Ectodermal cell (in vitro differentiated cells): ENCODE results near the gene KIF16B.

Source experiments
- H3K27ac ChIP-seq: 2 replicates; pipeline ENCODE4 v1.7.0; 2013; ENCODE audit warnings: mild to moderate bottlenecking, low read depth, low read length; ENCODE audit not compliant: insufficient read depth, poor library complexity, severe bottlenecking
- H3K27me3 ChIP-seq: 2 replicates; pipeline ENCODE4 v1.7.0; 2013; ENCODE audit warnings: mild to moderate bottlenecking, low read length; ENCODE audit not compliant: insufficient read depth, control insufficient read depth, poor library complexity, severe bottlenecking
- H3K36me3 ChIP-seq: one replicate; pipeline ENCODE4 v1.7.0; 2013; ENCODE audit warnings: low read length; ENCODE audit not compliant: control insufficient read depth, insufficient read depth
- H3K4me1 ChIP-seq: one replicate; pipeline ENCODE4 v1.7.0; 2013; ENCODE audit warnings: low read length; ENCODE audit not compliant: control insufficient read depth, insufficient read depth
- H3K4me3 ChIP-seq: 2 replicates; pipeline ENCODE4 v1.7.0; 2013; ENCODE audit warnings: low read depth, low read length, control low read depth; ENCODE audit not compliant: insufficient read depth
- H3K9me3 ChIP-seq: 2 replicates; pipeline ENCODE4 v1.7.0; 2013; ENCODE audit warnings: mild to moderate bottlenecking, low read length, moderate library complexity; ENCODE audit not compliant: control insufficient read depth
- WGBS, 2 experiments: methylation state at CpG; one replicate each; pipeline ENCODE4 v1.1.7; 2013; ENCODE audit warnings: missing lambda C conversion rate in 2 of 2; 5-methylcytosine and 5-hydroxymethylcytosine counted together

The KIF16B gene

GRCh38 chr20:16397086-16397485, 176.2 kb downstream of the KIF16B start:
- Histone ChIP-seq H3K9me3 (no peaks in the 10 kb centered on the region), H3K27ac (no peak overlapping the region), H3K36me3 (no peaks in the 10 kb centered on the region), H3K4me1 (no peaks in the 10 kb centered on the region), H3K27me3 (no peaks in the 10 kb centered on the region), H3K4me3 (no peak overlapping the region)
- 95% methylated on average over 4 of the region's 4 CpGs for WGBS, 2 experiments

GRCh38 chr20:16395366-16395765, 177.9 kb downstream of the KIF16B start:
- Histone ChIP-seq H3K36me3 (no peaks in the 10 kb centered on the region), H3K9me3 (no peaks in the 10 kb centered on the region), H3K27me3 (no peaks in the 10 kb centered on the region), H3K27ac (no peak overlapping the region), H3K4me1 (no peaks in the 10 kb centered on the region), H3K4me3 (no peak overlapping the region)
- 94 to 100% methylated on average over 1 of the region's 1 CpG for WGBS, 2 experiments

- H3K4me3 ChIP-seq: no peak overlapping the region
- 89 to 97% methylated on average over 4 of the region's 4 CpGs for WGBS, 2 experiments
Observed at GRCh38 chr20:16394784-16395183, 178.5 kb downstream of the KIF16B start.

DNA sequence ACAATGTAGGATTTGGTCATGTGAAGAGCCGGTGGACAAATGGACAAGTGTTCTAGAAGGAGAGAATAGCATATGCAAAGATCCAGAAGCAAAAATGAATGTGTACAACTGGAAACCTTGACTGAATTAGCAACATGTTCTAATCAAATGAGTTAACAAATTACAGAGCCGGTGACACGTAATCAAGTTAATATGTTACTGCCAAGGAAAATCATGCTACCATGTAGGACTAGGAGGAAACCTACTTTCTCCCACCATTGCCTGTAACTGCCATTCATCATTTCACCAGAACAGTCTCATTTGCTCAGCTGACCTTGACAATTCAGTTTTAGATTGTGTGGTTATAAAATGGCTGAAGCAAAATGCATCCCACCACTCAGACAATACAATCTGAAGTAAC, 179.4 kb downstream of the KIF16B start:
- WGBS, 2 experiments: 95 to 99% methylated on average over 3 of the region's 3 CpGs

More at GRCh38 chr20:16394784-16395183, 178.5 kb downstream of the KIF16B start:
- no peaks in the 10 kb centered on the region for H3K9me3 ChIP-seq
- H3K36me3 ChIP-seq: no peaks in the 10 kb centered on the region
- H3K4me1 ChIP-seq: no peaks in the 10 kb centered on the region
- no peaks in the 10 kb centered on the region for H3K27me3 ChIP-seq
- H3K27ac ChIP-seq: no peak overlapping the region

GRCh38 chr20:16393297-16393696, 180.0 kb downstream of the KIF16B start:
- 100% methylated on average over 1 to 2 of the region's 2 CpGs for WGBS, 2 experiments
- Histone ChIP-seq H3K27me3 (no peaks in the 10 kb centered on the region), H3K27ac (no peak overlapping the region), H3K4me1 (no peaks in the 10 kb centered on the region), H3K9me3 (no peaks in the 10 kb centered on the region), H3K36me3 (no peaks in the 10 kb centered on the region), H3K4me3 (no peak overlapping the region)

More for the DNA sequence above, 179.4 kb downstream of the KIF16B start:
- H3K4me1 ChIP-seq: no peaks in the 10 kb centered on the region
- H3K36me3 ChIP-seq: no peaks in the 10 kb centered on the region
- no peaks in the 10 kb centered on the region for H3K9me3 ChIP-seq
- H3K27ac ChIP-seq: no peak overlapping the region
- H3K27me3 ChIP-seq: no peaks in the 10 kb centered on the region
- H3K4me3 ChIP-seq: no peak overlapping the region

GRCh38 chr20:16392346-16392745, 180.9 kb downstream of the KIF16B start:
- 95 to 96% methylated on average over 8 of the region's 8 CpGs for WGBS, 2 experiments
- no peak overlapping the region for H3K4me3 ChIP-seq
- H3K27me3 ChIP-seq: no peaks in the 10 kb centered on the region
- no peak overlapping the region for H3K27ac ChIP-seq
- no peaks in the 10 kb centered on the region for H3K36me3 ChIP-seq
- no peaks in the 10 kb centered on the region for H3K9me3 ChIP-seq
- H3K4me1 ChIP-seq: no peaks in the 10 kb centered on the region

DNA sequence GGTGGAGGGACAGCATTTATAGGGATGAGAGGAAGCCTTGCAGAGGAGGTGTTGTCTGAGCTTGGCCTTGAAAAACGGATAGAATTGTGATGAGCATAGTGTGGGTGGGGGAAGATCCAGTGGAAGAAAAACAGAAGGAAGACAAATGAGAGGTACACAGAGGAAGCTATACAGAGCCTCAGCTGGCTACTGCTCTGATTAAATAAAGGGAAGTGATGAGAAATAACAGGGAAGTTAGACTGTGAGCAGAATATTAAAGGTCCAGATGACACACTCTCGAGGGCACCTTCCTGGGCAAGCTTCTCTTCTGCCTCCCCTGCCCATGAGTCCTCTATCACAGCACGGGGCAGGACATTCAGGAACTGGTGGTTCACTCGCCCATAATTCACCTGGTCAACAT, 182.3 kb downstream of the KIF16B start:
- H3K9me3 ChIP-seq: no peaks in the 10 kb centered on the region
- no peaks in the 10 kb centered on the region for H3K36me3 ChIP-seq
- H3K4me1 ChIP-seq: no peaks in the 10 kb centered on the region
- H3K27ac ChIP-seq: no peak overlapping the region
- H3K4me3 ChIP-seq: no peak overlapping the region
- H3K27me3 ChIP-seq: no peaks in the 10 kb centered on the region
- 91 to 93% methylated on average over 4 of the region's 4 CpGs for WGBS, 2 experiments

- H3K27ac ChIP-seq: no peak overlapping the region
- no peaks in the 10 kb centered on the region for H3K4me1 ChIP-seq
- H3K9me3 ChIP-seq: no peaks in the 10 kb centered on the region
- H3K36me3 ChIP-seq: no peaks in the 10 kb centered on the region
- H3K27me3 ChIP-seq: no peaks in the 10 kb centered on the region
- H3K4me3 ChIP-seq: no peak overlapping the region
- 94 to 97% methylated on average over 6 of the region's 6 CpGs for WGBS, 2 experiments
Observed at GRCh38 chr20:16388731-16389130, 184.5 kb downstream of the KIF16B start.

DNA sequence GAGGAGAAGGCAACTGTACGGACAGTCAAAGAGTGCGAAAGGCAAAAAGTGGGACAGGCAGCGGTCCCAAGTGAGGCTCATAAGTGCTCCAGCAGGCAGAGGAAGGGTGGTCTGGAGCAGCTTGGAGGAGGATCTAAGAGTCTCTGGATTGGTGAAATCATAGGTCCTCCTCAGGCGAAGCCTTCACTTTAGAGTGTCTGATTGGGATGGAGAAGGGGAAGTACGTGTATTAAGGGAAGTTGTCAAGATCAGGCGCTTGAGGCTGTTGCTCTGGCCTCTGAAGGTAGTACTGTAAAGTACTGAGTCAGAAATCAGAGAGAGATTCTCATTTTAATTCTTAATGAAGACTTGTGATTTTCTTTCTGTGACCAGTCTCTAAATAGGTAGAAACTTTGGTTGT, 185.6 kb downstream of the KIF16B start:
- 95 to 96% methylated on average over 6 of the region's 6 CpGs for WGBS, 2 experiments
- H3K27ac ChIP-seq: no peak overlapping the region
- no peak overlapping the region for H3K4me3 ChIP-seq
- H3K36me3 ChIP-seq: no peaks in the 10 kb centered on the region
- H3K4me1 ChIP-seq: no peaks in the 10 kb centered on the region
- H3K27me3 ChIP-seq: no peaks in the 10 kb centered on the region
- no peaks in the 10 kb centered on the region for H3K9me3 ChIP-seq

- H3K4me3 ChIP-seq: no peak overlapping the region
- WGBS, 2 experiments: 93 to 94% methylated on average over 5 of the region's 5 CpGs
- no peaks in the 10 kb centered on the region for H3K36me3 ChIP-seq
- H3K9me3 ChIP-seq: no peaks in the 10 kb centered on the region
- no peaks in the 10 kb centered on the region for H3K4me1 ChIP-seq
- H3K27me3 ChIP-seq: no peaks in the 10 kb centered on the region
- H3K27ac ChIP-seq: no peak overlapping the region
Observed at GRCh38 chr20:16385891-16386290, 187.4 kb downstream of the KIF16B start.

- H3K4me3 ChIP-seq: no peak overlapping the region
- H3K4me1 ChIP-seq: no peaks in the 10 kb centered on the region
- H3K9me3 ChIP-seq: no peaks in the 10 kb centered on the region
- no peaks in the 10 kb centered on the region for H3K36me3 ChIP-seq
- H3K27me3 ChIP-seq: no peaks in the 10 kb centered on the region
- no peak overlapping the region for H3K27ac ChIP-seq
- 91 to 95% methylated on average over 4 of the region's 4 CpGs for WGBS, 2 experiments
Observed at GRCh38 chr20:16385462-16385861, 187.8 kb downstream of the KIF16B start.
